OCI-LY3 (cell line): ENCODE measurements around the gene POU2F1.

Experiments
- H2AFZ ChIP-seq: fragments of 200-600, 300-600 bp; shearing (Covaris generic); 2 replicates; pipeline ENCODE4 v1.6.0; 2014; ENCODE audit warnings: antibody characterized with exemption, low read depth, low read length
- H3K27ac ChIP-seq: fragments of 200-600, 300-600 bp; sonication (generic); 2 replicates; pipeline ENCODE4 v1.5.1; 2014; ENCODE audit warnings: mild to moderate bottlenecking, low read length, moderate library complexity, mixed read lengths
- H3K27me3 ChIP-seq: fragments of 200-600, 300-600 bp; sonication (generic); 2 replicates; pipeline ENCODE4 v1.6.1; 2014; ENCODE audit warnings: low read depth, low read length, mixed read lengths
- H3K36me3 ChIP-seq: fragments of 200-600, 300-600 bp; sonication (generic); replicated peaks from 2 replicates; pipeline ENCODE3; 2014; ENCODE audit warnings: low read depth, low read length, mixed read lengths
- H3K4me1 ChIP-seq: fragments of 300-600, 200-600 bp; sonication (generic); 2 replicates; pipeline ENCODE4 v1.6.1; 2014; ENCODE audit warnings: low read length, mixed read lengths
- H3K4me2 ChIP-seq: fragments of 200-600, 300-600 bp; sonication (generic); 2 replicates; pipeline ENCODE4 v1.6.1; 2014; ENCODE audit warnings: low read length, mixed read lengths
- H3K4me3 ChIP-seq: fragments of 300-600, 200-600 bp; sonication (generic); 2 replicates; pipeline ENCODE4 v1.5.1; 2014; ENCODE audit warnings: antibody characterized with exemption, mild to moderate bottlenecking, low read length, moderate library complexity
- H3K79me2 ChIP-seq: fragments of 300-600, 200-600 bp; shearing (Covaris generic); 2 replicates; pipeline ENCODE4 v1.6.1; 2014; ENCODE audit warnings: mild to moderate bottlenecking, low read length, mixed read lengths
- H3K9ac ChIP-seq: fragments of 300-600, 200-600 bp; shearing (Covaris generic); 2 replicates; pipeline ENCODE4 v1.6.0; 2014; ENCODE audit warnings: mild to moderate bottlenecking, low read length, moderate library complexity
- H3K9me3 ChIP-seq: fragments of 200-600, 300-600 bp; shearing (Covaris generic); 2 replicates; pipeline ENCODE4 v1.6.1; 2014; ENCODE audit warnings: low read length, mixed read lengths; ENCODE audit not compliant: insufficient read depth
- H4K20me1 ChIP-seq: fragments of 200-600, 300-600 bp; sonication (generic); 2 replicates; pipeline ENCODE4 v1.6.1; 2016; ENCODE audit warnings: low read length, mixed read lengths; ENCODE audit not compliant: insufficient read depth
- CTCF ChIP-seq: fragments of 200-600, 300-600 bp; sonication (generic); IDR thresholded peaks from 2 replicates; pipeline ENCODE4 v1.5.1; 2014; ENCODE audit warnings: antibody characterized with exemption, low read length, low read depth
- EZH2phosphoT487 ChIP-seq: fragments of 200-600 bp; shearing (Covaris generic); IDR thresholded peaks from 2 replicates; pipeline ENCODE4 v1.6.1; 2018; ENCODE audit warnings: antibody characterized with exemption, mixed run types, low read depth

Gene POU2F1

GRCh38 chr1:167430134-167430848, 209.6 kb downstream of the POU2F1 start:
- Histone ChIP-seq H3K4me1 (peaks cover 23% of the 10 kb centered on the region), H2AFZ (no peak overlapping the region), H3K9ac (no peak overlapping the region), H4K20me1 (no peaks in the 10 kb centered on the region), H3K79me2 (no peaks in the 10 kb centered on the region), H3K36me3 (no peaks in the 10 kb centered on the region), H3K4me3 (no peak overlapping the region), H3K4me2 (peak overlapping the region; percentile 38), H3K27ac (no peak overlapping the region), H3K9me3 (peaks cover 5% of the 10 kb centered on the region; the same call in 1 of the 2 replicates), H3K27me3 (0 out of 2 replicates have a peak, but pooled peaks cover 3% of the 10 kb centered on the region)
- no peak for TF ChIP-seq CTCF
- TF ChIP-seq EZH2phosphoT487, result no peak

DNA sequence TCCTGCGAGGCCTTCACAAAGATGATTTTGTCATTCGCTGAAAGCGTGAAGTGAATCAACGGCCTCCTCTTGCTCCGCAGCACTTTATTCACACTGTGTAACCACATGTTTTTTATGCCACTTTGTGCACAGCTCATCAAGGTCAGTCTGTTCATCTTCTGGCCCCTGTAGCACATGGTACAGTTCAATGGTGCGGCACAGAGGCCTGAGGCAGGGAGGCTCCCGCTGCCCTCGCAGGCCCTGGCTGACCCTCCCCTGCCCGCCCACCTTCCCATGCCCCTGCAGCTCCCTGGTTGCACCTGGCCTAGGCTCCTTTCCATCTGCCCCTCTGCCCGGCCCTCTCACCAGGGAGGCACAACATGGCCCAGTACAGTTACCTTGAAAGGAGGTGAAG, 210.2 kb downstream of the POU2F1 start:
- no peak overlapping the region for H2AFZ ChIP-seq
- no peak for TF ChIP-seq CTCF
- TF ChIP-seq EZH2phosphoT487, result no peak
- H3K27ac ChIP-seq, result no peak overlapping the region
- no peaks in the 10 kb centered on the region for H3K79me2 ChIP-seq
- peaks cover 23% of the 10 kb centered on the region for H3K4me1 ChIP-seq
- no peak overlapping the region for H3K4me2 ChIP-seq
- H4K20me1 ChIP-seq, result no peaks in the 10 kb centered on the region
- no peaks in the 10 kb centered on the region for H3K36me3 ChIP-seq
- H3K9ac ChIP-seq, result no peak overlapping the region
- H3K4me3 ChIP-seq, result no peak overlapping the region
- peaks cover 5% of the 10 kb centered on the region; the same call in 1 of the 2 replicates for H3K9me3 ChIP-seq
- H3K27me3 ChIP-seq, result 0 out of 2 replicates have a peak, but pooled peaks cover 7% of the 10 kb centered on the region

- Histone ChIP-seq H3K36me3 (no peaks in the 10 kb centered on the region), H3K9ac (no peak overlapping the region), H3K4me3 (no peak overlapping the region), H4K20me1 (no peaks in the 10 kb centered on the region), H3K4me1 (peaks cover 23% of the 10 kb centered on the region), H3K79me2 (no peaks in the 10 kb centered on the region), H3K27me3 (0 out of 2 replicates have a peak, but pooled peaks cover 9% of the 10 kb centered on the region), H3K4me2 (no peak overlapping the region), H2AFZ (no peak overlapping the region), H3K9me3 (peaks cover 5% of the 10 kb centered on the region; the same call in 1 of the 2 replicates), H3K27ac (no peak overlapping the region)
- no peak for TF ChIP-seq EZH2phosphoT487
- TF ChIP-seq CTCF, result no peak
Measured at GRCh38 chr1:167431261-167431908, 210.7 kb downstream of the POU2F1 start.

- no peak overlapping the region for H3K9ac ChIP-seq
- H3K27me3 ChIP-seq, result 0 out of 2 replicates have a peak, but pooled peaks cover 10% of the 10 kb centered on the region
- H2AFZ ChIP-seq, result no peak overlapping the region
- H3K4me1 ChIP-seq, result peaks cover 23% of the 10 kb centered on the region
- no peak overlapping the region for H3K27ac ChIP-seq
- H4K20me1 ChIP-seq, result no peaks in the 10 kb centered on the region
- no peak overlapping the region for H3K4me3 ChIP-seq
- no peaks in the 10 kb centered on the region for H3K79me2 ChIP-seq
- TF ChIP-seq EZH2phosphoT487, result no peak
- peaks cover 5% of the 10 kb centered on the region; the same call in 1 of the 2 replicates for H3K9me3 ChIP-seq
- no peaks in the 10 kb centered on the region for H3K36me3 ChIP-seq
- H3K4me2 ChIP-seq, result no peak overlapping the region
Measured at GRCh38 chr1:167431909-167432650, 211.4 kb downstream of the POU2F1 start.
